RWPE2 (cell line): ENCODE measurements around the gene MPHOSPH10.
"Not testable (repeated sequence)": the region's sequence is repeated elsewhere in the genome, so short reads cannot be mapped to it uniquely, and the experiment has no call there.

Experiments
- ATAC-seq: fragments of 200-7000 bp; cut with Tn5 transposase; 3 replicates; pipeline ENCODE4 v1.9.1; 2021; ENCODE audit warnings: low read depth
- DNase-seq: peaks from one replicate; pipeline ENCODE4 v3.0.0-alpha.2; 2020; ENCODE audit warnings: low spot score
- H3K27ac ChIP-seq: fragments of 450-650 bp; 2 replicates; pipeline ENCODE4 v1.5.1; 2017; ENCODE audit warnings: mild to moderate bottlenecking; ENCODE audit not compliant: poor library complexity, severe bottlenecking
- H3K27me3 ChIP-seq: fragments of 250-450 bp; sonication (Bioruptor Pico); 2 replicates; pipeline ENCODE4 v1.5.1; 2021; ENCODE audit warnings: mild to moderate bottlenecking, moderate library complexity; ENCODE audit not compliant: insufficient read depth, poor library complexity, severe bottlenecking
- H3K36me3 ChIP-seq: fragments of 250-450 bp; sonication (Bioruptor Pico); 2 replicates; pipeline ENCODE4 v1.5.1; 2020; ENCODE audit warnings: low read depth, mild to moderate bottlenecking, moderate library complexity
- H3K4me1 ChIP-seq: fragments of 250-450 bp; sonication (Bioruptor Pico); 2 replicates; pipeline ENCODE4 v1.5.1; 2021; ENCODE audit warnings: mild to moderate bottlenecking, moderate library complexity; ENCODE audit not compliant: insufficient read depth, poor library complexity, severe bottlenecking
- H3K4me3 ChIP-seq: fragments of 250-450 bp; sonication (Bioruptor Pico); 2 replicates; pipeline ENCODE4 v1.5.1; 2021; ENCODE audit warnings: mild to moderate bottlenecking, moderate library complexity; ENCODE audit not compliant: severe bottlenecking
- H3K9me3 ChIP-seq: fragments of 250-450 bp; sonication (Bioruptor Pico); 2 replicates; pipeline ENCODE4 v1.5.1; 2021; ENCODE audit warnings: mild to moderate bottlenecking, moderate library complexity; ENCODE audit not compliant: severe bottlenecking
- CTCF ChIP-seq: fragments of 450-650 bp; IDR thresholded peaks from one replicate; pipeline ENCODE4 v1.5.1; 2017; ENCODE audit warnings: mild to moderate bottlenecking, moderate library complexity; ENCODE audit not compliant: poor library complexity, severe bottlenecking

Gene MPHOSPH10

DNA sequence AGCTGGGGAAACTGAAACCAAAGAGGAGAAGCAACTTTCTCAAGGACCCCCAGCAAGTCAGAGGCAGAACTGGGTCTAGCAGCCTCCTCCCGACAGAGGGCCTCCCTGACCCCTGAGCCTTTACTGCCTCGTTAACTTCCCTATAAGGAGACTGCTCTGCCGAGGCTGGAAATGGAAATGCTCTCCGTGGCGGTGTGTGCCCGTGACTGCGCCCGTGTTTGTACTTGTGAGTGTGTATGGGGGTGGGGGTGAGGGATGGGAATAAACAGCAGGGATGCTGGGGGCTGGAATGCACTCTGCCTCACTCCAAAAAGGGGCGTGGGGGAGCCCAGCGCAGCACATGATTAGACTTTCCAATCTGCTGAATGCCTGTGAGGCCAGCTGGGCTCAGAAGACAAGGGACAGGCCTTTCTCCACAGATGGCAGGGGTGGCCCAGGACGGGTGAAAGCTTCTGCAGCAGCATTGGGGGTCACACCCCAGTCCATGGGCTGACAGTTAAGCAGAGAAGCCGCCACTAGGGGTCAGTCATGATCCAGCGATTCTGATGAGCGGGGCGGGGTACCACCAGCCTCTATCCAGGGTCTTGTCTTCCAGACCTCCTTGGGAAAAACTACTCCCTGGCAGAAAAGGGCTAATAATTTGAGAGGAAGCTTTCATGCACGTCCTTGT lies 26.8 kb downstream of the MPHOSPH10 start:
- peak; percentile 55; the same call in 1 of the 3 replicates for ATAC-seq
- peak; percentile 66 for TF ChIP-seq CTCF
- Histone ChIP-seq H3K36me3 (no peaks in the 10 kb centered on the region), H3K4me3 (no peak overlapping the region), H3K9me3 (no peaks in the 10 kb centered on the region), H3K27me3 (no peaks in the 10 kb centered on the region), H3K4me1 (no peaks in the 10 kb centered on the region), H3K27ac (no peak overlapping the region)
- no peak for DNase-seq

- TF ChIP-seq CTCF: no peak
- H3K36me3 ChIP-seq: no peaks in the 10 kb centered on the region
- no peaks in the 10 kb centered on the region for H3K9me3 ChIP-seq
- no peaks in the 10 kb centered on the region for H3K27me3 ChIP-seq
- ATAC-seq (peak; percentile 35; the same call in 1 of the 3 replicates), DNase-seq (no peak)
- H3K4me1 ChIP-seq: no peaks in the 10 kb centered on the region
- H3K4me3 ChIP-seq: no peak overlapping the region
- no peak overlapping the region for H3K27ac ChIP-seq
These were observed 36.4 kb downstream of the MPHOSPH10 start for GRCh38 chr2:71166812-71167211.

GRCh38 chr2:71173096-71173495 lies 42.7 kb downstream of the MPHOSPH10 start:
- no peak for ATAC-seq
- Histone ChIP-seq H3K4me3 (no peak overlapping the region), H3K4me1 (no peaks in the 10 kb centered on the region), H3K27me3 (no peaks in the 10 kb centered on the region), H3K9me3 (no peaks in the 10 kb centered on the region), H3K36me3 (no peaks in the 10 kb centered on the region), H3K27ac (no peak overlapping the region)
- TF ChIP-seq CTCF: no peak
- no peak for DNase-seq

- TF ChIP-seq CTCF: no peak
- no peaks in the 10 kb centered on the region for H3K4me1 ChIP-seq
- no peaks in the 10 kb centered on the region for H3K36me3 ChIP-seq
- H3K4me3 ChIP-seq: no peak overlapping the region
- no peaks in the 10 kb centered on the region for H3K27me3 ChIP-seq
- H3K9me3 ChIP-seq: no peaks in the 10 kb centered on the region
- no peak for DNase-seq
- H3K27ac ChIP-seq: no peak overlapping the region
- ATAC-seq: no peak
These were observed 43.8 kb downstream of the MPHOSPH10 start for GRCh38 chr2:71174207-71174606.

- not testable (repeated sequence) for H3K36me3 ChIP-seq, H3K4me3 ChIP-seq, ATAC-seq, DNase-seq, H3K4me1 ChIP-seq, H3K9me3 ChIP-seq, H3K27ac ChIP-seq, H3K27me3 ChIP-seq
These were observed 48.4 kb downstream of the MPHOSPH10 start for GRCh38 chr2:71178836-71179235.
